ENCODE data around the gene ALAD.

Gene ALAD

DNA sequence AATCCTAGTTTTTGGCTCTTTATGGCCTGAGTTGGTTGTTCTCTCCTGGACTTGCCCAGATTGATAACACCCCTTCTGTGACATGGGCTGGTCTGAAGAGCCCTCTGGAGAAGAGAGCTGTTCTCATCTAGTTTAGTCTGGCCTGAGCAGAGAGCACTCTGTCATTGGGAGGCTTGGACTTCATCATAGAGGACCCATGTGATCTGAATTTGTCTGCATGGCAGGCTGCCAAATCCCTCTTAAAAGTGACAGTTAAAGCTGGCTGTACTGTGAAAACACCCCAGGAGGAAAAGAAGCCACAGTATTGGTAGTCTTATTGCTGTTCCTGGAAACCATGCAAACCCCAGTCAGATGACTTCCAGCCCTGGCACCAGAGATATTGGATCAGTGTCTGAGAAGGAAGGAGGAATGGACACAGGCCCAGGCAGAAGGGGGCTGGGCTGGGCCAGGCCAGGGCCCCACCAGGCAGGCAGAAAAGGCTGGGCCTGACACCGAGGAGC is 57.3 kb downstream of the ALAD start:
- DNase-seq: peak; percentile 89

DNA sequence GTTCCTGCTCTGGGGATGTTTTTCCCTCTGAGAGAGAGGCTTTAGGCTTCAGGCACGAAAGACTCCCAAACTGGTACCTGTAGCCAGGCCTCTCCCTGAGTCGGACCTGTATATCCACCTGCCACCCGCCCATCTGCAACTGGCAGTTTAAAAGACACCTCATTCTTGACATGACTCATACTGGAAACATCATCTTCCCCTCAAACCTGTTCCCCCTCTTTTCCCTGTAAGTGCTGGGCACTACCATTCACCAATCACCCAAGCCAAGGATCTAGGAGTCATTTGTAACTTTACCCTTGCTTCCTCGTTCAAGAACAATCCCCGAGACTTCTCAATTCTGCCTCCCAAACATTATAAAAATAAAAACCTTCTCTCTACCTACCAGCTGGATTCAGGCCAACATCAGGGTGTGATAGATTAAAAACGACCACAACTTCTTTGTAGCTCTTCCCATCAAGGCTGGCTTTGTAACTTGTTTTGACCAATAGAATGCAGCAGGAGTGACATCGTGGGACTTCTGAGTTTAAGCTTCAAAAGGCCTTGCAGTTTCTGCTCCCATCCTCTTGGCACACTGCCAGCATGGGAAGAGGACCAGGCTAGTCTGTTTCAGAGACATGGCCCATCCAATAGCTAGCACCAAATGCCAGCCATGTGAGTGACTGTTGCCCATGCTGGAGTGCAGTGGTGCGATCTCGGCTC is 59.2 kb downstream of the ALAD start:
- DNase-seq: no peak

DNA sequence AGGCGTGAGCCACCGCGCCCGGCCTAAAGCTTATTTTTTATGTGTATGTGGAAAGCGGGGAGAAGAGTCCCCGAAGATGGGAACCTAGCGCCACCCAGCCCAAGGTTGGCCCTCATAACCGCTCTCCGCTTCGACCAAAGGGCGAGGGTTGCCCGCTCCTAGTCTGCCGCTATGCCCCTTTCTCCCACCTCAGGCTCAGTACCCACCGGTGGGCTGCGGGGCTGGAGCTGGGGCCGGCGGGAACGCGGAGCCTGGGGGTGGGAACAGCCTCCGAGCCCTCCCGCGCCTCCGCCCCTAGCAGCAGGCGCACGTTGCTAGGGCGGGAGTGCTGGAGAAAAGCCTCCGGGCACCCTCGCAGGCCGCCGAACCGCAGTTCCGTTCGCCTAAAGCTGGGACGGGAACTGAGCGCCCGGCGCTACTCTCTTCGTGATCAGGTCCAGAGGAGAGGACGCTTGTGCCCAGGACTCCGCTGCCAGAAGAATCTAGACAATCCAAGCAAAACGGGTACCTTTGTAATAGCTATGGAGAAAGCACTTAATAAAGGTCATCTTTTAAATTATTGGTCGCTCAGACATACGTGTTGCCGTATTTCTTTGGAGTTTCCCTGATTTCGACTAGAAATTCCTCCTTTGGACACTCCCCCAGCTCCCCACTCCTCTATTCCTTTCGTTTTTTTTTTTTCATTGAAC is 60.9 kb downstream of the ALAD start, which contains the start of gene WDR31:
Gene WDR31, minus strand, starts transcription at position 265 of the 689 bp plus-strand sequence. CDS start 8,253 bp downstream, outside the sequence.
- peak; percentile 57 for DNase-seq

- no peak for DNase-seq
These were observed 63.4 kb downstream of the ALAD start for GRCh38 chr9:113337714-113338113.

All from NCI-H2107 (cell line).